GM23248 (cell line): Measurements from ENCODE around the gene PDE10A. TPM values are rescaled to one million over a fixed set of nuclear protein-coding genes. Genes with fewer than 3 reads are reported as not detected.

Experiments used
- DNase-seq: peaks from one replicate; pipeline ENCODE4 v3.0.0-alpha.2; 2015
- H2AFZ ChIP-seq: fragments of 200-600 bp; sonication (generic); 2 replicates; pipeline ENCODE4 v1.6.1; 2016; ENCODE audit warnings: antibody characterized with exemption
- H3F3A ChIP-seq: fragments of 200-600 bp; sonication (generic); 2 replicates; pipeline ENCODE4 v1.6.1; 2016; ENCODE audit warnings: mild to moderate bottlenecking, antibody characterized with exemption, mixed run types; ENCODE audit not compliant: insufficient read depth
- H3K27ac ChIP-seq: fragments of 200-600 bp; sonication (generic); 2 replicates; pipeline ENCODE4 v1.5.1; 2016; ENCODE audit warnings: mild to moderate bottlenecking
- H3K27me3 ChIP-seq: fragments of 200-600 bp; sonication (generic); replicated peaks from 2 replicates; pipeline ENCODE4 v1.6.1; 2016; ENCODE audit warnings: mild to moderate bottlenecking; ENCODE audit not compliant: insufficient read depth
- H3K36me3 ChIP-seq: fragments of 200-600 bp; sonication (generic); 2 replicates; pipeline ENCODE4 v1.6.1; 2016; ENCODE audit warnings: low read depth, mild to moderate bottlenecking
- H3K4me1 ChIP-seq: fragments of 200-600 bp; sonication (generic); 2 replicates; pipeline ENCODE4 v1.6.1; 2016; ENCODE audit warnings: mild to moderate bottlenecking; ENCODE audit not compliant: insufficient read depth
- H3K4me2 ChIP-seq: fragments of 200-600 bp; sonication (generic); one replicate; pipeline ENCODE4 v1.6.1; 2016; ENCODE audit warnings: mild to moderate bottlenecking; ENCODE audit not compliant: unreplicated experiment
- H3K4me3 ChIP-seq: fragments of 200-600 bp; sonication (generic); 2 replicates; pipeline ENCODE4 v1.5.1; 2016; ENCODE audit warnings: mild to moderate bottlenecking
- H3K79me2 ChIP-seq: fragments of 200-600 bp; sonication (generic); 2 replicates; pipeline ENCODE4 v1.6.1; 2016; ENCODE audit warnings: mild to moderate bottlenecking; ENCODE audit not compliant: insufficient read depth
- H3K9ac ChIP-seq: fragments of 200-600 bp; sonication (generic); 2 replicates; pipeline ENCODE4 v1.6.1; 2016; ENCODE audit warnings: mild to moderate bottlenecking
- H3K9me2 ChIP-seq: fragments of 200-600 bp; sonication (generic); 2 replicates; pipeline ENCODE4 v1.6.1; 2016; ENCODE audit warnings: mixed run types, mild to moderate bottlenecking, moderate library complexity; ENCODE audit not compliant: insufficient read depth
- H3K9me3 ChIP-seq: fragments of 200-600 bp; sonication (generic); one replicate; pipeline ENCODE4 v1.6.1; 2017; ENCODE audit warnings: low read depth
- H4K20me1 ChIP-seq: fragments of 200-600 bp; sonication (generic); 2 replicates; pipeline ENCODE4 v1.6.0; 2016; ENCODE audit not compliant: insufficient read depth
- EZH2 ChIP-seq: fragments of 200-600 bp; sonication (generic); IDR thresholded peaks from 2 replicates; pipeline ENCODE4 v1.6.1; 2018; ENCODE audit warnings: antibody characterized with exemption, mild to moderate bottlenecking; ENCODE audit not compliant: insufficient read depth, poor library complexity, severe bottlenecking
- EZH2phosphoT487 ChIP-seq: fragments of 200-600 bp; sonication (generic); IDR thresholded peaks from 2 replicates; pipeline ENCODE4 v1.6.1; 2018; ENCODE audit warnings: antibody characterized with exemption, moderate library complexity, mild to moderate bottlenecking, low read depth; ENCODE audit not compliant: insufficient read depth
- WGBS, 2 experiments: methylation state at CpG; one replicate each; pipeline ENCODE4 v1.1.6; 2015 to 2017; ENCODE audit warnings: low lambda C conversion rate in 2 of 2, low coverage in 1 of 2; ENCODE audit errors: missing lambda C conversion rate in 2 of 2; 5-methylcytosine and 5-hydroxymethylcytosine counted together
- in situ Hi-C: fragments of 300-500 bp; cut with MboI; formaldehyde crosslinking; loops from 2 replicates; pipeline ENCODE4 v1.15.0; 2020
- polyA plus RNA-seq: library from polyadenylated mRNA; unstranded; fragments of >200 nt; fragmentation: Nextera tagmentation; extraction: Ambion mirVana; gene quantifications from 2 replicates; pipeline ENCODE4 v1.2.1, GENCODE V29; 2016
- total RNA-seq: library from RNA; depleted of rRNA; stranded (reverse); fragments of >200 nt; shearing (Covaris generic); gene quantifications from 2 replicates; pipeline ENCODE4 v1.2.3, GENCODE V29; 2014

PDE10A gene
- total and polyA plus RNA-seq, 2 experiments from 2014 or later = 0.11 to 0.21 TPM

DNA sequence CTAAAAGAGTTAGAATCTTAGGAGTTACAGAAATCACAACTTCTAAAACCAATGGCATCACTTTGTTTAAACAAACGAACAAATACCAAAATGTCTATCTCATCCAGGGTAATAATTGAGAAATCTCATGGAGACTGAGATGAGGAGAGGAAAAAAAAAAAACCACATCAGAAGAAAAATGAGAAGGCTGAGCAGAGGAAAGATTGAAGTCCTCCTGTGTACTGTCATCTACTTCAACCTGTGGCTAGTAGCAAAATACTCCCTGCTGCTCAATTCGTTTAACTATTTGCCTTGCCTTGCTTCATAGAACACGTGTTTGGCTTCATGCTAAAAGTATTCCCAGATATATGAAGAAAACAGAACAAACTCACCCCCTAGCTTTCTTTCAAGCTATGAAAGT lies 143.7 kb downstream of the PDE10A start:
- Histone ChIP-seq H4K20me1 (no peaks in the 10 kb centered on the region), H3K9me2 (no peaks in the 10 kb centered on the region), H3K79me2 (no peaks in the 10 kb centered on the region), H3K4me1 (no peaks in the 10 kb centered on the region), H3F3A (no peaks in the 10 kb centered on the region), H3K4me3 (no peak overlapping the region), H3K9me3 (no peaks in the 10 kb centered on the region), H3K27ac (no peak overlapping the region), H3K4me2 (no peak overlapping the region), H2AFZ (no peak overlapping the region), H3K27me3 (no peaks in the 10 kb centered on the region), H3K9ac (no peak overlapping the region), H3K36me3 (no peaks in the 10 kb centered on the region)
- TF ChIP-seq EZH2phosphoT487 (no peak), EZH2 (no peak)
- WGBS, 2 experiments = 9 to 14% methylated on average over 3 of the region's 3 CpGs
- in situ Hi-C loops = no loop called here
- DNase-seq = no peak

DNA sequence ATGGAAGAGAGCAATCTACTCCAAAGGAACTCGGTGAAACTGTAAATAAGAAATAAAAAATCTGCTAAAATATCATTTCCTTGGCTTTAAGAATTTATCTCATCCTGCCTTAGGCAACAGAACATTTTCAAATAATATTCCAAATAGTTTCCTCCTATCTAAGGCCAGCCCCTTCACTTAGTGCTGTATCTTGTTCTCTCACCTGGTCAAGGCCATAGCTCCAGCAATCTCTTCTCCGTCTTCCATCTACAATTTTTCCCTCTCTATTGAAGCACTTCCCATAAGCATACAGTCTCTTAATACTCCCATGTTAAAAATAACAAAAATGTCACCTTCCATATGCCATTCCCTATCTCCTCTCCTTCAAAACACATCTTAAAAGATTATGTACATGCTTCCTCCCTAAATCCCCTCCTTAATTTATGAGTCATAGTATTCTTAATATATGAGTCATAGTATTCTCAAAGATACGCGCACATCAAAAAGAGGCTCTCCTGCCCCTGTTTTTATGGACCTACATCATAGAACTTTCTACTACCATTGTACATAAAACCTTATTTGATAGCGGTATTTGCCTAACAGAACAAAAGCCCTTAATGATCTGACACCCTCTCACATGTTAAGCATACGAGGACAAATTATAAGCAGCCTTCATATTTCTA lies 146.9 kb downstream of the PDE10A start:
- no peaks in the 10 kb centered on the region for H3F3A ChIP-seq
- no peak overlapping the region for H3K4me3 ChIP-seq
- H3K79me2 ChIP-seq = no peaks in the 10 kb centered on the region
- no peaks in the 10 kb centered on the region for H3K9me2 ChIP-seq
- no peak overlapping the region for H3K4me2 ChIP-seq
- no peak overlapping the region for H3K27ac ChIP-seq
- no peak for TF ChIP-seq EZH2phosphoT487
- no peak for TF ChIP-seq EZH2
- no peaks in the 10 kb centered on the region for H3K27me3 ChIP-seq
- no peaks in the 10 kb centered on the region for H3K4me1 ChIP-seq
- no peaks in the 10 kb centered on the region for H3K36me3 ChIP-seq
- 39 to 46% methylated on average over 6 of the region's 6 CpGs for WGBS, 2 experiments
- in situ Hi-C loops = no loop called here
- H2AFZ ChIP-seq = no peak overlapping the region
- no peak for DNase-seq
- no peaks in the 10 kb centered on the region for H3K9me3 ChIP-seq
- no peaks in the 10 kb centered on the region for H4K20me1 ChIP-seq
- no peak overlapping the region for H3K9ac ChIP-seq

DNA sequence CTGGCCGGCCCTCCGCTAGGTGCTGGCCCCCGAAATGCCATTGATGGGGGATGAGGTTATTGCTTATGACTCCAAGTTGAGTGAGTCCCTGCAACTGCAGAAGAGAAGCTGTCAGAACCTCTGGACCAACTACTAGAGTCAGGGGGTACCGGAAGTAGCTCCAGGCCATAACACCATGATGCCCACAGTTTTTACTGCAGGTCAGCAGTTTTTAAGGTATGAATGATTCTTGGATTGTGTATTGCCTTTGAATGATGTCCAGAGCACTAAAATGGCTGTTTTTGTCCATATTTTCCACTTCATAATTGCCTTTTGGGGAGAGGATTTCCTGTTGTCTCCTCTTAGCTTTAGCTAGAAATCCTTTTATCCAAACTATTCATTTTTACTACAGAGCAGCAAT lies 148.4 kb downstream of the PDE10A start:
- Histone ChIP-seq H3F3A (no peaks in the 10 kb centered on the region), H3K27ac (no peak overlapping the region), H3K4me1 (no peaks in the 10 kb centered on the region), H2AFZ (no peak overlapping the region), H4K20me1 (no peaks in the 10 kb centered on the region), H3K79me2 (no peaks in the 10 kb centered on the region), H3K9me2 (no peaks in the 10 kb centered on the region), H3K36me3 (no peaks in the 10 kb centered on the region), H3K9me3 (no peaks in the 10 kb centered on the region), H3K4me3 (no peak overlapping the region), H3K27me3 (no peaks in the 10 kb centered on the region), H3K9ac (no peak overlapping the region), H3K4me2 (no peak overlapping the region)
- DNase-seq = no peak
- TF ChIP-seq EZH2 (no peak), EZH2phosphoT487 (no peak)
- 54 to 56% methylated on average over 4 of the region's 4 CpGs for WGBS, 2 experiments
- in situ Hi-C loops = no loop called here

DNA sequence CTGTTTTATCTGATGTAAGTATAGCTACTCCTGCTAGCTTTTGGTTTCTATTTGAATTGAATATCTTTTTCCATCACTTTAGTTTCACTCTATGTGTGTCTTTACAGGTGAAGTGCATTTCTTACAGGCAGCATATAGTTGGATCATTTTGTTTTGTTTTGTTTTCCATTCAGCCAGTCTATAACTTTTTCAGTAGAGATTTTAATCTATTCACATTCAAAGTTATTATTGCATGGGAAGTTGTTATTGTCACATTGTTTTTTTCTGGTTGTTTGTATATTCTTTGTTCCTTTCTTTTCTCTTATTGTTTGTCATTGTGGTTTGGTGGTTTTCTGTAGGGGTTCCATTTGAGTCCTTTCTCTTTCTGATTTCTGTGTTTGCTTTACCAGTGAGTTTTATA lies 151.2 kb downstream of the PDE10A start:
- DNase-seq = no peak
- no peak overlapping the region for H2AFZ ChIP-seq
- no peaks in the 10 kb centered on the region for H4K20me1 ChIP-seq
- in situ Hi-C loops = no loop called here
- H3K9me2 ChIP-seq = no peaks in the 10 kb centered on the region
- no peaks in the 10 kb centered on the region for H3K9me3 ChIP-seq
- no peaks in the 10 kb centered on the region for H3K27me3 ChIP-seq
- no peak overlapping the region for H3K4me3 ChIP-seq
- H3K4me1 ChIP-seq = no peaks in the 10 kb centered on the region
- no peak overlapping the region for H3K9ac ChIP-seq
- no peaks in the 10 kb centered on the region for H3K79me2 ChIP-seq
- no peak overlapping the region for H3K4me2 ChIP-seq
- TF ChIP-seq EZH2 = no peak
- no peak for TF ChIP-seq EZH2phosphoT487
- H3F3A ChIP-seq = no peaks in the 10 kb centered on the region
- no peak overlapping the region for H3K27ac ChIP-seq
- no peaks in the 10 kb centered on the region for H3K36me3 ChIP-seq
